Fibroblast of skin of abdomen (primary cell): Measurements from ENCODE around the gene HSF5.
"Not testable (repeated sequence)": the region's sequence is repeated elsewhere in the genome, so short reads cannot be mapped to it uniquely, and the experiment has no call there.

Experiments
- DNase-seq: peaks from one replicate; pipeline ENCODE4 v3.0.0-alpha.2; 2013

HSF5 gene

GRCh38 chr17:58412064-58412703 lies 76.0 kb downstream of the HSF5 start:
- no peak for DNase-seq

DNA sequence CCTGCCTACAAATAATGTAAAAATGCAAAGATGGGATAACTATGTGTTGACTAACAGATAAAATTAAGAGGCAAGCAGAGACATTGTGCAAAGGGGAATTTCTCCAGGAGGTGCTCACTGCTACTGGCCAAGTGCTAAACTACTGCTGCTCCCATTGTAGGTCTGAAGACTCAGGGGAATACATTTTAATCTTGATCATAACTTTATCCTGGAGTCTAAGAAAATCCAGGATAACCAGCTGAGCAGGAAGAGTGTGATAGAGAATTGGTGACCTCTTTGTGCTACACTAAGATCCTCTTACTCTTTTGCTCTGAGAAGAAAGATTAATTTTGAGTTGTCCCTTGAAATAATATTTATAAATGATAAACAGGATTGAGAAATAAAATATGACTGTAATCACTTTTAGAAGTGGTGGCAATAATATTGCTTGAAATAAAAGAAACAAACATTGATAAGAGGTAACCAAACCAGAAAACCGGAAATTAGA lies 76.8 kb downstream of the HSF5 start:
- DNase-seq, result no peak

- no peak for DNase-seq
These were observed 77.3 kb downstream of the HSF5 start for GRCh38 chr17:58410714-58411407.

DNA sequence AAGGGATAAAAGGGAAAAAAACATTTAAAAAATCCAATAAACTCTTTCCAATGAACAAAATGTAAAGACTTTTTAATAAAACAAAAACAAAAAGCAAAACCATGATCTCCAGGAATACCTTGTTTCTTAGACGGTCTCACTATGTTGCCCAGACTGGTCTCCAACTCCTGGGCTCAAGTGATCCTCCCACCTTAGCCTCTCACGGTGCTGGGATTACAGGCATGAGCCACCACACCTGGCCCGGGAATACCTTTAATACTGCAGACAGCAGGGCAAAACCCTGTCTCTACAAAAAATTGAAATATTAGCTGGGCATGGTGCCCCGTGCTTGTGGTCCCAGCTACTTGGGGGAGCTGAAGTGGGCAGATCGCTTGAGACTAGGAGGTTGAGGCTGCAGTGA lies 78.8 kb downstream of the HSF5 start:
- DNase-seq, result no peak

- DNase-seq, result no peak
These were observed 84.9 kb downstream of the HSF5 start for GRCh38 chr17:58403311-58403710.

GRCh38 chr17:58402679-58403078 lies 85.5 kb downstream of the HSF5 start:
- peak; percentile 40 for DNase-seq

- peak; percentile 60 for DNase-seq
These were observed 86.2 kb downstream of the HSF5 start for GRCh38 chr17:58402047-58402446.

GRCh38 chr17:58401287-58401686 lies 86.9 kb downstream of the HSF5 start:
- no peak for DNase-seq

DNA sequence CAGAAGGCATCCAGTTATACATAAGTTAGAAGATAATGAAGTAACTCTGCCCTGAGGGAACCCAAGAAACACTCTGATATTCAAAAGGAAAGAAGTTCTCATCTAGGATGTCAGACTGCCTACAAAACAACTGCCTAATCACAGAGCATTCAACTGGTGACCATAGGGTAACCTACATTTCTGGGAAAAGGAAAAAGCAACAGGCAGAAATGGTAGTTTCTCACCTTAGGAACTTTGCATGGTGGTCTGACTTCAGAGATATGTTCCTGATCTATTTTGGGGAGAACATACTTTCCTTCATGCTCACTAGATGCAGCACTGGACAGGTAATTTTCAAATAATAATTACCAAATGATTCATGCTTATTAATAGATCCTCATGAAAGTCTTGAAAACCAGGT lies 87.4 kb downstream of the HSF5 start:
- DNase-seq, result no peak

DNA sequence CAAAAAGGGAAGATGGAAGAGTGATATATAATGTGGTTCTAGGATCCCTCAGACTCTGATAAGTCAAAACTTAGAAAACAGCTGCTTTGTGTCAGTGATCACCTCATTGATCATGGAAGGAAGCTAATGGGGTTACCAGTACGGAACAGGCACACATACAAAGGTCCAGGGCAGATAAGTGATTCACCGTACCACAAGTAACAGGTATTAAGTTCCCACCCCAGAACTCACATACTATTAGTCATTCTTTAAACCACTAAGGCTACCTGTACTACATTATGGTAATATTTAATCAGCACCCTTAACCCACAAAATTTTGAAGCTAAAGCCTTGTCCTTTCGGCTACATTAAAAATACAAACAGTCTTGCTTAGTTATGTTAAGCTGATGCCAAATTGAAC lies 88.2 kb downstream of the HSF5 start:
- no peak for DNase-seq

- no peak for DNase-seq
These were observed 89.5 kb downstream of the HSF5 start for GRCh38 chr17:58398574-58399266.

GRCh38 chr17:58397421-58397820 lies 90.8 kb downstream of the HSF5 start:
- DNase-seq, result not testable (repeated sequence)

DNA sequence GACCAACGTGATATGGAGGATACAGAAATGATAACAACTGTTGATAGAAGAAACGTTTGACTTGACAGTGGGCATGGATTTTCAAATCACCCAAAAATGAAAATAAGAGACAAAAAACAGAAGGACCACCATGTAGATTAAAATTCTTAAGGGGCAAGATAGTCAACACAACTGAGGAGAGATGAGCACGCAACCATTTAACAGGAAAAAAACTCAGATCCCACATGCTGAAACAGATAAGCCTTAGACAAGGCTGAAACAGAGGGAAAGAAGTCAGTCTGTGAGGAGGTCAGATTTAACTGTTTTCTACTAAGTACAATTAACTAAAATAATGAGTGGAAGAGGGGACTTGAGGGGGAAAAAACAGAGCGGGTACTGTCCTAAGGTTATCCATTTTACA lies 92.0 kb downstream of the HSF5 start:
- DNase-seq, result no peak

- DNase-seq, result no peak
These were observed 93.5 kb downstream of the HSF5 start for GRCh38 chr17:58394534-58395223.

- no peak for DNase-seq
These were observed 96.8 kb downstream of the HSF5 start for GRCh38 chr17:58391302-58391984.

- no peak for DNase-seq
These were observed 97.3 kb downstream of the HSF5 start for GRCh38 chr17:58390884-58391283.

- no peak for DNase-seq
These were observed 99.7 kb downstream of the HSF5 start for GRCh38 chr17:58388302-58389190.

GRCh38 chr17:58387834-58388233 lies 100.4 kb downstream of the HSF5 start:
- no peak for DNase-seq

- no peak for DNase-seq
These were observed 101.5 kb downstream of the HSF5 start for GRCh38 chr17:58386708-58387107.

GRCh38 chr17:58385359-58385899 lies 102.8 kb downstream of the HSF5 start:
- DNase-seq, result no peak

- DNase-seq, result no peak
These were observed 103.3 kb downstream of the HSF5 start for GRCh38 chr17:58384897-58385296.
